B cell (primary cell): Measurements from ENCODE around the gene SYNE1. TPM values are rescaled to one million over a fixed set of nuclear protein-coding genes. Genes with fewer than 3 reads are reported as not detected.

Source experiments
- ATAC-seq: fragments of 200-7000 bp; cut with Tn5 transposase; one replicate; pipeline ENCODE4 v1.10.0; 2021; ENCODE audit warnings: low read depth, mild to moderate bottlenecking, moderate number of reproducible peaks, moderate library complexity
- CTCF ChIA-PET: fragments of 350-600 bp; sonication (Branson Sonifier 250); formaldehyde crosslinking; loops from one replicate; lab custom pipeline; 2021; ENCODE audit warnings: antibody characterized with exemption, inconsistent platforms; lab: Charles Lee
- POLR2A ChIA-PET: fragments of 350-600 bp; sonication (Branson Sonifier 250); formaldehyde crosslinking; loops from one replicate; lab custom pipeline; 2021; ENCODE audit warnings: antibody characterized with exemption; lab: Charles Lee
- DNase-seq: peaks from one replicate; pipeline ENCODE4 v3.0.0; 2013
- H2AFZ ChIP-seq: 2 replicates; pipeline ENCODE4 v1.6.1; 2012; ENCODE audit warnings: mild to moderate bottlenecking, low read depth, low read length; ENCODE audit not compliant: insufficient read depth, poor library complexity, severe bottlenecking
- H3K27ac ChIP-seq, 2 donors: 1 replicate in 1 of 2; 2 replicates in 1 of 2; pipeline ENCODE4 v1.5.1; 2012 to 2013; ENCODE audit warnings: low read length in 2 of 2, mild to moderate bottlenecking in 2 of 2, moderate library complexity in 1 of 2
- H3K27me3 ChIP-seq, 4 experiments: fragments of 200-600 bp in 1 of 4; sonication (generic) in 1 of 4; replicated peaks in 1 of 4; 1 replicate in 2 of 4; 2 replicates in 2 of 4; pipeline versions ENCODE4 v1.6.1 to v1.7.0; 2013 to 2016; ENCODE audit warnings: low read length in 3 of 4, mild to moderate bottlenecking in 2 of 4, mixed read lengths in 1 of 4, moderate library complexity in 1 of 4; ENCODE audit not compliant: insufficient read depth in 4 of 4, control insufficient read depth in 3 of 4; ENCODE audit errors: control extremely low read depth in 1 of 4
- H3K36me3 ChIP-seq, 2 experiments: replicated peaks in 1 of 2; 1 replicate in 1 of 2; 2 replicates in 1 of 2; pipeline versions ENCODE4 v1.6.1 to v1.7.1; 2013; ENCODE audit warnings: low read length in 1 of 2; ENCODE audit not compliant: insufficient read depth in 2 of 2, control insufficient read depth in 1 of 2; ENCODE audit errors: control extremely low read depth in 1 of 2, extremely low read depth in 1 of 2
- H3K4me1 ChIP-seq, 2 donors: fragments of 200-600 bp in 1 of 2; sonication (generic) in 1 of 2; 1 replicate in 1 of 2; 2 replicates in 1 of 2; pipeline versions ENCODE4 v1.5.1 to v1.6.1; 2013 to 2017; ENCODE audit warnings: low read length in 2 of 2; ENCODE audit not compliant: control insufficient read depth in 2 of 2, insufficient read depth in 2 of 2
- H3K4me2 ChIP-seq: replicated peaks from 2 replicates; pipeline ENCODE3; 2012; ENCODE audit warnings: mild to moderate bottlenecking, low read depth, low read length; ENCODE audit not compliant: poor library complexity, severe bottlenecking
- H3K4me3 ChIP-seq, 5 experiments: fragments of 200-600 bp in 1 of 5; sonication (generic) in 1 of 5; 1 replicate in 3 of 5; 2 replicates in 2 of 5; pipeline versions ENCODE4 v1.5.1 to v1.7.0; 2011 to 2016; ENCODE audit warnings: low read length in 4 of 5, mild to moderate bottlenecking in 4 of 5, low read depth in 2 of 5, control low read depth in 1 of 5, moderate library complexity in 1 of 5; ENCODE audit not compliant: insufficient read depth in 1 of 5; ENCODE audit errors: control extremely low read depth in 1 of 5, extremely low read depth in 1 of 5
- H3K79me2 ChIP-seq: fragments of 200-600 bp; sonication (generic); one replicate; pipeline ENCODE4 v1.6.0; 2016; ENCODE audit warnings: low read length; ENCODE audit not compliant: control insufficient read depth, insufficient read depth
- H3K9ac ChIP-seq: fragments of 200-600 bp; sonication (generic); 2 replicates; pipeline ENCODE4 v1.6.1; 2017; ENCODE audit warnings: mild to moderate bottlenecking, low read length, moderate library complexity
- H3K9me3 ChIP-seq, 3 donors: one replicate each; pipeline versions ENCODE4 v1.6.1 to v1.7.1; 2013; ENCODE audit warnings: low read length in 2 of 3; ENCODE audit not compliant: control insufficient read depth in 2 of 3, insufficient read depth in 1 of 3; ENCODE audit errors: control extremely low read depth in 1 of 3
- H4K20me1 ChIP-seq: 2 replicates; pipeline ENCODE4 v1.6.0; 2012; ENCODE audit warnings: mild to moderate bottlenecking, low read length; ENCODE audit not compliant: insufficient read depth, control insufficient read depth, poor library complexity, severe bottlenecking
- H3K27ac Mint-ChIP-seq: one replicate; pipeline ENCODE4 v1.8.0; 2021; ENCODE audit warnings: mixed read lengths
- H3K27me3 Mint-ChIP-seq: one replicate; pipeline ENCODE4 v1.8.0; 2021; ENCODE audit warnings: mixed read lengths
- H3K4me1 Mint-ChIP-seq: one replicate; pipeline ENCODE4 v1.8.0; 2021; ENCODE audit warnings: mixed read lengths
- H3K4me3 Mint-ChIP-seq: one replicate; pipeline ENCODE4 v1.8.0; 2021; ENCODE audit warnings: mixed read lengths
- H3K9me3 Mint-ChIP-seq: one replicate; pipeline ENCODE4 v1.8.0; 2022; ENCODE audit warnings: mixed read lengths; ENCODE audit not compliant: insufficient read depth
- CTCF ChIP-seq: fragments of 200-600 bp; IDR thresholded peaks from one replicate; pipeline ENCODE4 v1.8.0; 2022; ENCODE audit warnings: antibody characterized with exemption, mild to moderate bottlenecking
- EZH2 ChIP-seq: IDR thresholded peaks from 2 replicates; pipeline ENCODE4 v1.6.1; 2012; ENCODE audit warnings: borderline replicate concordance, low read depth, mild to moderate bottlenecking, moderate library complexity, low read length; ENCODE audit not compliant: insufficient read depth, poor library complexity, severe bottlenecking
- WGBS: methylation state at CpG from one replicate; pipeline ENCODE4 v1.1.5; 2013; ENCODE audit warnings: missing lambda C conversion rate; ENCODE audit not compliant: insufficient coverage; 5-methylcytosine and 5-hydroxymethylcytosine counted together
- intact Hi-C: fragments of 100-400 bp; cut with micrococcal nuclease; formaldehyde crosslinking; loops from one replicate; pipeline ENCODE4 v1.10.0; 2022
- polyA plus RNA-seq: library from polyadenylated mRNA; depleted of rRNA; stranded (reverse); fragments of >200 nt; gene quantifications from 2 replicates; pipeline ENCODE4 v1.2.3, GENCODE V29; 2012
- total RNA-seq, 2 donors: library from RNA; stranded (reverse); fragments of 120-200 nt in 1 of 2; gene quantifications; 1 replicate in 1 of 2; 2 replicates in 1 of 2; pipeline versions ENCODE4 v1.2.3 to v1.2.4, GENCODE V29; 2013 to 2022

The SYNE1 gene
- total and polyA plus RNA-seq, 2 donors (not counting 1 experiment from before 2014, with no cell fraction given) = 49.2 to 108 TPM

- CTCF ChIA-PET = interaction anchor here (0.9 to 3.8 kb wide), 2 partner anchors 13 to 15 kb away, joined by 3 to 16 read pairs; no protein-coding TSS in a partner anchor
- intact Hi-C loops = no loop called here
Measured at GRCh38 chr6:152351110-152351509, 286.1 kb downstream of the SYNE1 start.

DNA sequence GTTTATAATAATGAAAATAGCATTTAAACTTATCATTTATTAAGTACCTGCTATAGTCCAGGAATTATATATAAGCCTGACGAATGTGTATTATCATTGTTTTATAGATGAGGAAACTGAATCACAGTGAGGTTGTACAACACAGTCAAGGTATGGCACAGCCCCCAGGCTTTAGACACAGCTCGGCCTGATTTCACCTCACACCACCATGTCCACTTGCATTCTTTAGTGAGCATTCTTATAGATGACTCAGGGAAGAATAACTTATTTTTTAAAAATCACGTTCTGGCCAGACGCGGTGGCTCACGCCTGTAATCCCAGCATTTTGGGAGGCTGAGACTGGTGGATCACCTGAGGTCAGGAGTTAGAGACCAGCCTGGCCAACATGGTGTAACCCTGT is 289.0 kb downstream of the SYNE1 start:
- intact Hi-C loops = no loop called here
- 100% methylated on average over 4 of the region's 6 CpGs for WGBS

More at GRCh38 chr6:152351110-152351509, 286.1 kb downstream of the SYNE1 start:
- no peak overlapping the region for H3K4me3 ChIP-seq
- Mint-ChIP-seq H3K4me3 (no peak overlapping the region), H3K9me3 (no peaks in the 10 kb centered on the region), H3K27me3 (peaks cover 3% of the 10 kb centered on the region), H3K4me1 (no peaks in the 10 kb centered on the region), H3K27ac (no peak overlapping the region)
- no peak overlapping the region for H3K9ac ChIP-seq
- TF ChIP-seq EZH2 = no peak
- TF ChIP-seq CTCF = no peak
- POLR2A ChIA-PET = no interaction called here
- no peak for ATAC-seq
- H3K27me3 ChIP-seq = no peaks in the 10 kb centered on the region
- WGBS = no CpG with 5 or more reads among the region's 2 CpGs
- H3K36me3 ChIP-seq = no peaks in the 10 kb centered on the region
- no peak for DNase-seq
- no peak overlapping the region for H3K27ac ChIP-seq
- H3K9me3 ChIP-seq = no peaks in the 10 kb centered on the region
- H3K4me1 ChIP-seq = no peaks in the 10 kb centered on the region
- no peak overlapping the region for H2AFZ ChIP-seq
- no peaks in the 10 kb centered on the region for H3K79me2 ChIP-seq
- no peak overlapping the region for H3K4me2 ChIP-seq
- no peaks in the 10 kb centered on the region for H4K20me1 ChIP-seq

More for the DNA sequence above, 289.0 kb downstream of the SYNE1 start:
- Histone ChIP-seq H3K27me3 (no peaks in the 10 kb centered on the region), H3K9me3 (no peaks in the 10 kb centered on the region), H3K4me1 (no peaks in the 10 kb centered on the region), H3K79me2 (no peaks in the 10 kb centered on the region), H4K20me1 (no peaks in the 10 kb centered on the region), H3K4me2 (no peak overlapping the region), H3K36me3 (no peaks in the 10 kb centered on the region), H2AFZ (no peak overlapping the region), H3K27ac (no peak overlapping the region), H3K4me3 (no peak overlapping the region), H3K9ac (no peak overlapping the region)
- H3K4me3 Mint-ChIP-seq = no peak overlapping the region
- H3K9me3 Mint-ChIP-seq = no peaks in the 10 kb centered on the region
- TF ChIP-seq CTCF (no peak), EZH2 (no peak)
- POLR2A ChIA-PET = no interaction called here
- H3K4me1 Mint-ChIP-seq = no peaks in the 10 kb centered on the region
- no peak for DNase-seq
- no peak overlapping the region for H3K27ac Mint-ChIP-seq
- peaks cover 9% of the 10 kb centered on the region for H3K27me3 Mint-ChIP-seq
- ATAC-seq = no peak
- CTCF ChIA-PET = interaction anchor here (0.6 to 1.0 kb wide), 2 partner anchors 47 to 651 kb away, joined by 3 read pairs; no protein-coding TSS in a partner anchor
